SK-N-SH (cell line): ENCODE measurements around the gene BICD2. TPM values are rescaled to one million over a fixed set of nuclear protein-coding genes. Genes with fewer than 3 reads are reported as not detected.

ENCODE experiments used
- CTCF ChIA-PET: fragments of 300-600, 350-600 bp; formaldehyde crosslinking; extraction: SDS; loops from one replicate; lab custom pipeline; 2021; lab: Yijun Ruan, JAX
- POLR2A ChIA-PET: fragments of 350-600 bp; sonication (Branson Sonifier 250); formaldehyde crosslinking; extraction: SDS; loops from one replicate; lab custom pipeline; 2020; ENCODE audit warnings: antibody characterized with exemption, inconsistent platforms; lab: Yijun Ruan, JAX
- DNase-seq: peaks from one replicate; pipeline ENCODE4 v3.0.0; 2012
- H2AFZ ChIP-seq: fragments of 200-600 bp; sonication (generic); 2 replicates; pipeline ENCODE4 v1.8.1; 2016; ENCODE audit warnings: antibody characterized with exemption, mild to moderate bottlenecking, low read depth
- H3F3A ChIP-seq: fragments of 200-600 bp; sonication (generic); replicated peaks from 2 replicates; pipeline ENCODE3; 2016; ENCODE audit warnings: antibody characterized with exemption, mild to moderate bottlenecking; ENCODE audit not compliant: insufficient read depth
- H3K27ac ChIP-seq, 2 experiments: fragments of 200-500 bp in 1 of 2; fragments of 200-600 bp in 1 of 2; sonication (Bioruptor generic) in 1 of 2; sonication (generic), shearing (Covaris generic) in 1 of 2; 2 replicates each; pipeline versions ENCODE4 v1.5.1 to v1.6.1; 2014 to 2016; ENCODE audit warnings: low read depth in 2 of 2, inconsistent platforms in 1 of 2, low read length in 1 of 2, mild to moderate bottlenecking in 1 of 2, mixed read lengths in 1 of 2
- H3K27me3 ChIP-seq: fragments of 200-600 bp; sonication (generic), shearing (Covaris generic); 2 replicates; pipeline ENCODE4 v1.6.1; 2016; ENCODE audit warnings: mixed run types; ENCODE audit not compliant: insufficient read depth
- H3K36me3 ChIP-seq, 2 experiments: fragments of 200-500 bp in 1 of 2; fragments of 200-600 bp in 1 of 2; sonication (Bioruptor generic) in 1 of 2; sonication (generic) in 1 of 2; replicated peaks in 1 of 2; 2 replicates each; pipeline versions ENCODE3 to v1.5.1; 2014 to 2016; ENCODE audit warnings: low read length in 1 of 2, mild to moderate bottlenecking in 1 of 2; ENCODE audit not compliant: insufficient read depth in 2 of 2, control insufficient read depth in 1 of 2
- H3K4me1 ChIP-seq, 2 experiments: fragments of 200-500 bp in 1 of 2; fragments of 200-600 bp in 1 of 2; sonication (Bioruptor generic) in 1 of 2; sonication (generic), shearing (Covaris generic) in 1 of 2; 2 replicates each; pipeline versions ENCODE4 v1.5.1 to v1.6.1; 2014 to 2016; ENCODE audit warnings: low read depth in 1 of 2, low read length in 1 of 2, mixed run types in 1 of 2; ENCODE audit not compliant: insufficient read depth in 2 of 2, control insufficient read depth in 1 of 2
- H3K4me2 ChIP-seq: fragments of 200-600 bp; sonication (generic), shearing (Covaris generic); 2 replicates; pipeline ENCODE4 v1.6.1; 2017; ENCODE audit warnings: mixed run types
- H3K4me3 ChIP-seq, 2 experiments: fragments of 200-500 bp in 1 of 2; fragments of 200-600 bp in 1 of 2; sonication (Bioruptor generic) in 1 of 2; sonication (generic), shearing (Covaris generic) in 1 of 2; 2 replicates each; pipeline versions ENCODE4 v1.5.1 to v1.8.1; 2014 to 2016; ENCODE audit warnings: low read depth in 2 of 2, inconsistent platforms in 1 of 2, low read length in 1 of 2, mild to moderate bottlenecking in 1 of 2, mixed read lengths in 1 of 2, moderate library complexity in 1 of 2
- H3K79me2 ChIP-seq: fragments of 200-600 bp; sonication (generic); 2 replicates; pipeline ENCODE4 v1.8.1; 2017; ENCODE audit warnings: mild to moderate bottlenecking; ENCODE audit not compliant: insufficient read depth
- H3K9ac ChIP-seq: fragments of 200-600 bp; sonication (generic); 2 replicates; pipeline ENCODE4 v1.6.1; 2017; ENCODE audit warnings: mixed run types
- H3K9me2 ChIP-seq: fragments of 200-600 bp; sonication (generic); 2 replicates; pipeline ENCODE4 v1.6.1; 2017; ENCODE audit warnings: mixed run types
- H3K9me3 ChIP-seq: fragments of 200-600 bp; sonication (generic); 2 replicates; pipeline ENCODE4 v1.6.1; 2017; ENCODE audit warnings: mixed run types, mild to moderate bottlenecking, moderate library complexity
- H4K20me1 ChIP-seq: fragments of 200-600 bp; sonication (generic); 2 replicates; pipeline ENCODE4 v1.6.1; 2017; ENCODE audit warnings: mild to moderate bottlenecking, mixed run types; ENCODE audit not compliant: insufficient read depth
- ELF1 ChIP-seq: IDR thresholded peaks from 2 replicates; pipeline ENCODE4 v1.4.0; 2012
- EZH2phosphoT487 ChIP-seq: fragments of 200-600 bp; sonication (generic); IDR thresholded peaks from 2 replicates; pipeline ENCODE4 v1.6.1; 2017; ENCODE audit warnings: low read depth, mixed run types, mild to moderate bottlenecking, antibody characterized with exemption, moderate library complexity, borderline replicate concordance
- FOSL2 ChIP-seq: IDR thresholded peaks from 2 replicates; pipeline ENCODE4 v1.4.0; 2012; ENCODE audit warnings: low read depth, mild to moderate bottlenecking, moderate library complexity, borderline replicate concordance
- FOXM1 ChIP-seq: IDR thresholded peaks from 2 replicates; pipeline ENCODE4 v1.4.0; 2012; ENCODE audit warnings: low read depth, mild to moderate bottlenecking
- JUND ChIP-seq: IDR thresholded peaks from 2 replicates; pipeline ENCODE4 v1.4.0; 2012
- POLR2AphosphoS5 ChIP-seq: IDR thresholded peaks from 2 replicates; pipeline ENCODE4 v1.6.1; 2012; ENCODE audit warnings: low read depth, low read length
- RFX5 ChIP-seq: IDR thresholded peaks from 2 replicates; pipeline ENCODE4 v1.6.1; 2012; ENCODE audit warnings: mild to moderate bottlenecking, improper control_type of control experiment, low read length
- SIN3A ChIP-seq: IDR thresholded peaks from 2 replicates; pipeline ENCODE4 v1.6.1; 2012; ENCODE audit warnings: low read depth, mild to moderate bottlenecking, low read length, moderate library complexity, borderline replicate concordance
- TCF12 ChIP-seq: IDR thresholded peaks from 2 replicates; pipeline ENCODE4 v1.4.0; 2012
- TEAD4 ChIP-seq: IDR thresholded peaks from 2 replicates; pipeline ENCODE4 v1.4.0; 2012; ENCODE audit warnings: mild to moderate bottlenecking, borderline replicate concordance; ENCODE audit not compliant: insufficient read depth
- YY1 ChIP-seq: IDR thresholded peaks from 2 replicates; pipeline ENCODE4 v1.4.0; 2012; ENCODE audit warnings: low read depth, mild to moderate bottlenecking
- WGBS: methylation state at CpG from one replicate; pipeline ENCODE4 v1.1.6; 2017; ENCODE audit warnings: low lambda C conversion rate; 5-methylcytosine and 5-hydroxymethylcytosine counted together
- polyA plus RNA-seq, 3 experiments: library from polyadenylated mRNA; depleted of rRNA; stranded (reverse); fragments of >200 nt; gene quantifications; 2 replicates each; pipeline ENCODE4 v1.2.3, GENCODE V29; 2012
- TF ChIP-seq, protein P1 (sequence below): IDR thresholded peaks from 2 replicates; pipeline ENCODE4 v1.4.0; 2012; ENCODE audit warnings: low read depth, borderline replicate concordance
- TF ChIP-seq, protein P2 (sequence below): fragments of 150-350 bp; IDR thresholded peaks from 2 replicates; pipeline ENCODE4 v1.6.1; 2017; ENCODE audit warnings: antibody characterized with exemption, low read length, low read depth, borderline replicate concordance
- TF ChIP-seq, protein P3 (sequence below): fragments of 200-600 bp; sonication (generic); IDR thresholded peaks from 2 replicates; pipeline ENCODE4 v1.6.1; 2017; ENCODE audit warnings: antibody characterized with exemption, mild to moderate bottlenecking, moderate library complexity
- TF ChIP-seq, protein P4 (sequence below): IDR thresholded peaks from 2 replicates; pipeline ENCODE4 v1.4.0; 2012; ENCODE audit warnings: low read depth
- TF ChIP-seq, protein P5 (sequence below): IDR thresholded peaks from 2 replicates; pipeline ENCODE4; 2012

The BICD2 gene
- polyA plus RNA-seq, 1 of the 3 experiments (the other 2 are of a cell fraction): 19.6 TPM

DNA sequence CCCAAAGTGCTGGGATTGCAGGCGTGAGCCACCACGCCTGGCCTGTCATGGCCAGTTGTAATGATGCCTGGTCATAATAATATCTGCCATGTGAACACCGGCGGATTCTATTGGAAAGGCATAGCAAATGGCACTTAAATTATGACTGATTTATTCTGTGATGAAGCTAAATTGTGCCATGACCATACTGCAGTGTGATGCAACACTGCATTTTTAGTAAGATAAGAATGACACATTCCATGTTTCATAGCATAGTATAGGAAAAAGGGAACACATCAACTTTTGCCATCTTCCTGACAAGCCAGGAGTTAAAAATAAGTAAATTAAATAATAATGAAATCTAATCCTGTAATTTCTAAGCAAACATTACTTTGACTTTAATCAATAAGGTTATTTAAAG, 30.4 kb upstream of the BICD2 start:
- CTCF ChIA-PET: interaction anchor here (1.1 to 8.7 kb wide), 2 partner anchors 20 to 79 kb away, joined by 3 to 177 read pairs; no protein-coding TSS in a partner anchor

DNA sequence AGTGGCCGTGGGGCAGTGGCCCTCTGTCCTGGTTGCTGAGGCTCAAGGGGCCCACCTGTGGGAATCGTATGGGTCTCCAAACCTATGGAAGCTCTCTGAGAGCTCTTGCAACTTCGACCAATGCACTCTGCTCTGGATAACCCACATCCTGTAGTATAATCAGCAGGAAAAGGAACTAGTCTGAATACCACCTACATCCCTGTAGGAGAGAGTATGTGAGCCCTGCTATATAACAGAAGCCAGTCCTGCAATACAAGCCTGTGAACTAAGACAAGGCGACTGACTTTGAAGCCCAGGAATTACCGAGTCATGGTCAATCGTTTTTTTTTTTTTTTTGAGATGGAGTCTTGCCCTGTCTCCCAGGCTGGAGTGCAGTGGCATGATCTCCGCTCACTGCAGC, 29.8 kb upstream of the BICD2 start:
- Histone ChIP-seq H3K9me2 (no peaks in the 10 kb centered on the region), H3F3A (no peaks in the 10 kb centered on the region), H3K9ac (no peak overlapping the region), H4K20me1 (no peaks in the 10 kb centered on the region), H3K4me2 (no peak overlapping the region), H3K27ac (no peak overlapping the region), H3K9me3 (no peaks in the 10 kb centered on the region), H2AFZ (no peak overlapping the region), H3K36me3 (no peaks in the 10 kb centered on the region), H3K4me3 (no peak overlapping the region), H3K27me3 (peaks cover 16% of the 10 kb centered on the region), H3K79me2 (no peaks in the 10 kb centered on the region), H3K4me1 (no peaks in the 10 kb centered on the region; a peak in 1 of 4 replicates)
- DNase-seq: no peak
- ChIA-PET CTCF (interaction anchor here (1.1 to 8.7 kb wide), 2 partner anchors 21 to 78 kb away, joined by 3 to 177 read pairs; no protein-coding TSS in a partner anchor), POLR2A (interaction anchor here (0.6 kb wide), 1 partner anchor 268 kb away, joined by 3 read pairs; no protein-coding TSS in a partner anchor)
- TF ChIP-seq EZH2phosphoT487 (no peak), TEAD4 (no peak), POLR2AphosphoS5 (no peak), JUND (no peak), YY1 (no peak), ELF1 (no peak), TCF12 (no peak), FOXM1 (no peak)
- TF ChIP-seq, protein P1, sequence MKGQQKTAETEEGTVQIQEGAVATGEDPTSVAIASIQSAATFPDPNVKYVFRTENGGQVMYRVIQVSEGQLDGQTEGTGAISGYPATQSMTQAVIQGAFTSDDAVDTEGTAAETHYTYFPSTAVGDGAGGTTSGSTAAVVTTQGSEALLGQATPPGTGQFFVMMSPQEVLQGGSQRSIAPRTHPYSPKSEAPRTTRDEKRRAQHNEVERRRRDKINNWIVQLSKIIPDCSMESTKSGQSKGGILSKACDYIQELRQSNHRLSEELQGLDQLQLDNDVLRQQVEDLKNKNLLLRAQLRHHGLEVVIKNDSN: no peak
- TF ChIP-seq, protein P2, sequence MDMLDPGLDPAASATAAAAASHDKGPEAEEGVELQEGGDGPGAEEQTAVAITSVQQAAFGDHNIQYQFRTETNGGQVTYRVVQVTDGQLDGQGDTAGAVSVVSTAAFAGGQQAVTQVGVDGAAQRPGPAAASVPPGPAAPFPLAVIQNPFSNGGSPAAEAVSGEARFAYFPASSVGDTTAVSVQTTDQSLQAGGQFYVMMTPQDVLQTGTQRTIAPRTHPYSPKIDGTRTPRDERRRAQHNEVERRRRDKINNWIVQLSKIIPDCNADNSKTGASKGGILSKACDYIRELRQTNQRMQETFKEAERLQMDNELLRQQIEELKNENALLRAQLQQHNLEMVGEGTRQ: no peak
- TF ChIP-seq, protein P3, sequence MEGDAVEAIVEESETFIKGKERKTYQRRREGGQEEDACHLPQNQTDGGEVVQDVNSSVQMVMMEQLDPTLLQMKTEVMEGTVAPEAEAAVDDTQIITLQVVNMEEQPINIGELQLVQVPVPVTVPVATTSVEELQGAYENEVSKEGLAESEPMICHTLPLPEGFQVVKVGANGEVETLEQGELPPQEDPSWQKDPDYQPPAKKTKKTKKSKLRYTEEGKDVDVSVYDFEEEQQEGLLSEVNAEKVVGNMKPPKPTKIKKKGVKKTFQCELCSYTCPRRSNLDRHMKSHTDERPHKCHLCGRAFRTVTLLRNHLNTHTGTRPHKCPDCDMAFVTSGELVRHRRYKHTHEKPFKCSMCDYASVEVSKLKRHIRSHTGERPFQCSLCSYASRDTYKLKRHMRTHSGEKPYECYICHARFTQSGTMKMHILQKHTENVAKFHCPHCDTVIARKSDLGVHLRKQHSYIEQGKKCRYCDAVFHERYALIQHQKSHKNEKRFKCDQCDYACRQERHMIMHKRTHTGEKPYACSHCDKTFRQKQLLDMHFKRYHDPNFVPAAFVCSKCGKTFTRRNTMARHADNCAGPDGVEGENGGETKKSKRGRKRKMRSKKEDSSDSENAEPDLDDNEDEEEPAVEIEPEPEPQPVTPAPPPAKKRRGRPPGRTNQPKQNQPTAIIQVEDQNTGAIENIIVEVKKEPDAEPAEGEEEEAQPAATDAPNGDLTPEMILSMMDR: no peak
- TF ChIP-seq, protein P4, sequence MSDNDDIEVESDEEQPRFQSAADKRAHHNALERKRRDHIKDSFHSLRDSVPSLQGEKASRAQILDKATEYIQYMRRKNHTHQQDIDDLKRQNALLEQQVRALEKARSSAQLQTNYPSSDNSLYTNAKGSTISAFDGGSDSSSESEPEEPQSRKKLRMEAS: no peak
- 58% methylated on average over 5 of the region's 7 CpGs for WGBS

More for the DNA sequence above, 30.4 kb upstream of the BICD2 start:
- H3K4me3 ChIP-seq: no peak overlapping the region
- no peaks in the 10 kb centered on the region for H3K79me2 ChIP-seq
- H3K36me3 ChIP-seq: no peaks in the 10 kb centered on the region
- no peaks in the 10 kb centered on the region for H3F3A ChIP-seq
- no peaks in the 10 kb centered on the region for H3K9me3 ChIP-seq
- POLR2A ChIA-PET: no interaction called here
- DNase-seq: no peak
- H2AFZ ChIP-seq: no peak overlapping the region
- TF ChIP-seq, protein P5, sequence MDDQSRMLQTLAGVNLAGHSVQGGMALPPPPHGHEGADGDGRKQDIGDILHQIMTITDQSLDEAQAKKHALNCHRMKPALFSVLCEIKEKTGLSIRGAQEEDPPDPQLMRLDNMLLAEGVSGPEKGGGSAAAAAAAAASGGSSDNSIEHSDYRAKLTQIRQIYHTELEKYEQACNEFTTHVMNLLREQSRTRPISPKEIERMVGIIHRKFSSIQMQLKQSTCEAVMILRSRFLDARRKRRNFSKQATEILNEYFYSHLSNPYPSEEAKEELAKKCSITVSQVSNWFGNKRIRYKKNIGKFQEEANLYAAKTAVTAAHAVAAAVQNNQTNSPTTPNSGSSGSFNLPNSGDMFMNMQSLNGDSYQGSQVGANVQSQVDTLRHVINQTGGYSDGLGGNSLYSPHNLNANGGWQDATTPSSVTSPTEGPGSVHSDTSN: no peak
- TF ChIP-seq, protein P2: no peak
- TF ChIP-seq FOSL2 (no peak), TCF12 (no peak), RFX5 (no peak), SIN3A (no peak)
- H3K4me1 ChIP-seq: no peaks in the 10 kb centered on the region; a peak in 1 of 4 replicates
- peaks cover 16% of the 10 kb centered on the region for H3K27me3 ChIP-seq
- no peak overlapping the region for H3K4me2 ChIP-seq
- WGBS: 63% methylated on average over 4 of the region's 4 CpGs
- no peak overlapping the region for H3K27ac ChIP-seq
- no peaks in the 10 kb centered on the region for H4K20me1 ChIP-seq
- no peaks in the 10 kb centered on the region for H3K9me2 ChIP-seq
- no peak overlapping the region for H3K9ac ChIP-seq
